Fibroblast of peridontal ligament (primary cell): ENCODE results near the gene CDC37.
"Not testable (repeated sequence)": the region's sequence is repeated elsewhere in the genome, so short reads cannot be mapped to it uniquely, and the experiment has no call there.

Experiments
- DNase-seq: peaks from one replicate; pipeline ENCODE4 v3.0.0-alpha.2; 2010; ENCODE audit errors: extremely low read depth

Gene CDC37

GRCh38 chr19:10419646-10420443, 16.5 kb upstream of the CDC37 start:
- peak; percentile 37 for DNase-seq

- no peak for DNase-seq
Measured at GRCh38 chr19:10419200-10419645, 15.9 kb upstream of the CDC37 start.

- no peak for DNase-seq
Measured at GRCh38 chr19:10418485-10419199, 15.3 kb upstream of the CDC37 start.

GRCh38 chr19:10418235-10418484, 14.8 kb upstream of the CDC37 start:
- DNase-seq = no peak

- DNase-seq = no peak
Measured at GRCh38 chr19:10417541-10418234, 14.3 kb upstream of the CDC37 start.

- DNase-seq = peak; percentile 85
Measured at GRCh38 chr19:10416380-10417257, 13.3 kb upstream of the CDC37 start.

GRCh38 chr19:10416083-10416379, 12.7 kb upstream of the CDC37 start:
- DNase-seq = no peak

- no peak for DNase-seq
Measured at GRCh38 chr19:10412257-10412977, 9.1 kb upstream of the CDC37 start.

- not testable (repeated sequence) for DNase-seq
Measured at GRCh38 chr19:10411224-10411623, 7.9 kb upstream of the CDC37 start.

GRCh38 chr19:10408511-10409283, 5.4 kb upstream of the CDC37 start:
- DNase-seq = no peak

GRCh38 chr19:10407096-10407495, 3.8 kb upstream of the CDC37 start:
- DNase-seq = no peak

- no peak for DNase-seq
Measured at GRCh38 chr19:10406191-10406590, 2.8 kb upstream of the CDC37 start.

GRCh38 chr19:10404888-10405820, 1.8 kb upstream of the CDC37 start:
- no peak for DNase-seq

- no peak for DNase-seq
Measured at GRCh38 chr19:10402441-10403038, 802 bp downstream of the CDC37 start.

- DNase-seq = no peak
Measured at GRCh38 chr19:10399878-10400277, 3.5 kb downstream of the CDC37 start.

- DNase-seq = not testable (repeated sequence)
Measured at GRCh38 chr19:10399340-10399739, 4.0 kb downstream of the CDC37 start.

GRCh38 chr19:10398819-10399218, 4.5 kb downstream of the CDC37 start:
- DNase-seq = no peak

GRCh38 chr19:10395917-10396316, 7.4 kb downstream of the CDC37 start:
- DNase-seq = no peak

- DNase-seq = no peak
Measured at GRCh38 chr19:10395436-10395835, 7.9 kb downstream of the CDC37 start.
